CD4-positive, alpha-beta T cell treated with Interleukin-15 for 1 hour (primary cell): ENCODE measurements around the gene SENP3.
"Not testable (repeated sequence)": the region's sequence is repeated elsewhere in the genome, so short reads cannot be mapped to it uniquely, and the experiment has no call there.

Source experiments
- DNase-seq: peaks from one replicate; pipeline ENCODE4 v3.0.0-alpha.2; 2020

Gene SENP3

GRCh38 chr17:7597561-7597960 lies 35.8 kb downstream of the SENP3 start:
- not testable (repeated sequence) for DNase-seq

GRCh38 chr17:7606280-7606679 lies 44.6 kb downstream of the SENP3 start:
- no peak for DNase-seq

GRCh38 chr17:7610641-7611040 lies 48.9 kb downstream of the SENP3 start:
- no peak for DNase-seq

- DNase-seq, result no peak
These were observed 50.0 kb downstream of the SENP3 start for GRCh38 chr17:7611635-7612293.

GRCh38 chr17:7612294-7612640 lies 50.5 kb downstream of the SENP3 start:
- no peak for DNase-seq

- no peak for DNase-seq
These were observed 52.2 kb downstream of the SENP3 start for GRCh38 chr17:7613769-7614424.

GRCh38 chr17:7614425-7615264 lies 52.9 kb downstream of the SENP3 start, which contains the start of gene FXR2:
FXR2 (minus strand) TSS chr17:7614897; CDS start chr17:7614532, 365 bp downstream.
- DNase-seq, result peak; percentile 100

GRCh38 chr17:7615265-7615747 lies 53.6 kb downstream of the SENP3 start:
- DNase-seq, result no peak

GRCh38 chr17:7618608-7619007 lies 56.9 kb downstream of the SENP3 start:
- no peak for DNase-seq

GRCh38 chr17:7620835-7621234 lies 59.1 kb downstream of the SENP3 start:
- no peak for DNase-seq
